ENCODE measurements around the gene UFD1. TPM values are rescaled to one million over a fixed set of nuclear protein-coding genes. Genes with fewer than 3 reads are reported as not detected.

The UFD1 gene
- total and polyA plus RNA-seq, 4 donors = 23.1 to 111 (median 70.0) TPM

- TF ChIP-seq CTCF (IDR thresholded peaks at IDR 0.05; ENCODE audit: control extremely low read depth, extremely low read depth) = no peak
- 77 to 90% methylated on average over 2 of the region's 2 CpGs for WGBS, 2 donors
- ATAC-seq (ENCODE audit: insufficient read depth, low FRiP score) = no peak
- DNase-seq = peak in 2 of 3 donors; percentile 7 to 51
- Histone ChIP-seq H3K36me3 (ENCODE audit: control insufficient read depth in 4 of 4, insufficient read depth in 4 of 4, low read length in 4 of 4) (peaks cover 23 to 39% (median 29%) of the 10 kb centered on the region in 4 donors), H3K4me1 (ENCODE audit: control insufficient read depth in 5 of 5, insufficient read depth in 5 of 5, low read length in 5 of 5) (no peaks in the 10 kb centered on the region), H3K9ac (ENCODE audit: insufficient read depth in 1 of 2, low read length in 2 of 2) (no peak overlapping the region), H3K4me3 (no peak overlapping the region), H3K27me3 (ENCODE audit: control insufficient read depth in 3 of 3, insufficient read depth in 3 of 3, low read length in 2 of 3) (no peaks in the 10 kb centered on the region), H3K27ac (ENCODE audit: low read depth in 1 of 2, low read length in 1 of 2) (no peak overlapping the region), H3K9me3 (ENCODE audit: control insufficient read depth in 4 of 4, insufficient read depth in 3 of 4, low read length in 3 of 4) (no peaks in the 10 kb centered on the region)
These were observed 19.0 kb downstream of the UFD1 start for GRCh38 chr22:19460036-19460435.

- Histone ChIP-seq H3K4me3 (no peak overlapping the region), H3K27me3 (ENCODE audit: control insufficient read depth in 3 of 3, insufficient read depth in 3 of 3, low read length in 2 of 3) (no peaks in the 10 kb centered on the region), H3K27ac (ENCODE audit: low read depth in 1 of 2, low read length in 1 of 2) (no peak overlapping the region), H3K9ac (ENCODE audit: insufficient read depth in 1 of 2, low read length in 2 of 2) (no peak overlapping the region), H3K4me1 (ENCODE audit: control insufficient read depth in 5 of 5, insufficient read depth in 5 of 5, low read length in 5 of 5) (no peaks in the 10 kb centered on the region), H3K9me3 (ENCODE audit: control insufficient read depth in 4 of 4, insufficient read depth in 3 of 4, low read length in 3 of 4) (no peaks in the 10 kb centered on the region), H3K36me3 (ENCODE audit: control insufficient read depth in 4 of 4, insufficient read depth in 4 of 4, low read length in 4 of 4) (peaks cover 21 to 45% (median 32%) of the 10 kb centered on the region in 4 donors)
- no peak for DNase-seq
- ATAC-seq (ENCODE audit: insufficient read depth, low FRiP score) = no peak
- no peak for TF ChIP-seq CTCF (IDR thresholded peaks at IDR 0.05; ENCODE audit: control extremely low read depth, extremely low read depth)
- 95 to 97% methylated on average over 8 of the region's 8 CpGs for WGBS, 2 donors
These were observed 21.1 kb downstream of the UFD1 start for GRCh38 chr22:19457828-19458428.

GRCh38 chr22:19456541-19456940, 22.5 kb downstream of the UFD1 start:
- H3K9ac ChIP-seq (ENCODE audit: insufficient read depth in 1 of 2, low read length in 2 of 2) = no peak overlapping the region
- no peak overlapping the region for H3K27ac ChIP-seq (ENCODE audit: low read depth in 1 of 2, low read length in 1 of 2)
- H3K36me3 ChIP-seq (ENCODE audit: control insufficient read depth in 4 of 4, insufficient read depth in 4 of 4, low read length in 4 of 4) = peaks cover 24 to 44% (median 34%) of the 10 kb centered on the region in 4 donors
- WGBS, 2 donors = 94 to 96% methylated on average over 10 of the region's 10 CpGs
- ATAC-seq (ENCODE audit: insufficient read depth, low FRiP score) (no peak), DNase-seq (no peak)
- no peaks in the 10 kb centered on the region for H3K9me3 ChIP-seq (ENCODE audit: control insufficient read depth in 4 of 4, insufficient read depth in 3 of 4, low read length in 3 of 4)
- no peaks in the 10 kb centered on the region for H3K27me3 ChIP-seq (ENCODE audit: control insufficient read depth in 3 of 3, insufficient read depth in 3 of 3, low read length in 2 of 3)
- no peak overlapping the region for H3K4me3 ChIP-seq
- no peaks in the 10 kb centered on the region for H3K4me1 ChIP-seq (ENCODE audit: control insufficient read depth in 5 of 5, insufficient read depth in 5 of 5, low read length in 5 of 5)
- TF ChIP-seq CTCF (IDR thresholded peaks at IDR 0.05; ENCODE audit: control extremely low read depth, extremely low read depth) = no peak
